Left cardiac atrium (tissue), 4 donors: Measurements from ENCODE around the gene TSC22D4. TPM values are rescaled to one million over a fixed set of nuclear protein-coding genes. Genes with fewer than 3 reads are reported as not detected.

Experiments
- ATAC-seq, 2 donors: fragments of 200-7000 bp; cut with Tn5 transposase; one replicate each; pipeline ENCODE4 v1.9.1; 2020; ENCODE audit warnings: mild to moderate bottlenecking in 2 of 2, moderate library complexity in 2 of 2
- DNase-seq: peaks from one replicate; pipeline ENCODE4 v3.0.0-alpha.2; 2020
- intact Hi-C, 2 donors: fragments of 100-400 bp; cut with DNase I; formaldehyde crosslinking; loops; one replicate each; pipeline versions ENCODE4 v1.14.1 to v1.15.1; 2022 to 2023
- total RNA-seq, 2 donors: library from RNA; stranded (reverse); fragmentation: NEBNext Ultra II Directional; extraction: Animal tissue kit (Norgen Biotek cat#: 25700); gene quantifications; one replicate each; pipeline ENCODE4 v1.2.1, GENCODE V29; 2021
- donor health status: DM: no; HTN: yes; CAD: no.
- donor health status: DM: no; HTN: yes; CAD: no; lungs with severe emphysema.
- donor health status: DM: yes; HTN: yes; CAD: no.
- donor health status: Dilated cardiomyopathy.

Gene TSC22D4
- total RNA-seq, 2 donors from 2014 or later, result 31.3 to 36.2 TPM

GRCh38 chr7:100476903-100477870, 1.8 kb downstream of the TSC22D4 start:
- intact Hi-C loops, result loop anchor here in 1 of 2 donors (5.0 kb wide), 2 partner anchors 70 to 215 kb away; partner anchors contain the start of gene GIGYF1
- ATAC-seq (no peak), DNase-seq (no peak)

GRCh38 chr7:100476101-100476780, 2.8 kb downstream of the TSC22D4 start:
- DNase-seq (no peak), ATAC-seq (no peak)
- intact Hi-C loops, result loop anchor here in 1 of 2 donors (5.0 kb wide), 2 partner anchors 71 to 216 kb away; partner anchors contain the start of gene GIGYF1

- DNase-seq (peak; percentile 58), ATAC-seq (no peak)
- intact Hi-C loops, result loop anchor here in 1 of 2 donors (5.0 kb wide), 2 partner anchors 72 to 217 kb away; partner anchors contain the start of gene GIGYF1
These were observed 3.5 kb downstream of the TSC22D4 start for GRCh38 chr7:100475549-100475948.

GRCh38 chr7:100472854-100473499, 6.0 kb downstream of the TSC22D4 start:
- intact Hi-C loops, result loop anchor here in 1 of 2 donors (5.0 kb wide), 1 partner anchor 89 kb away; no protein-coding TSS in a partner anchor
- ATAC-seq, result peak; percentile 20 to 47
- peak; percentile 73 for DNase-seq

DNA sequence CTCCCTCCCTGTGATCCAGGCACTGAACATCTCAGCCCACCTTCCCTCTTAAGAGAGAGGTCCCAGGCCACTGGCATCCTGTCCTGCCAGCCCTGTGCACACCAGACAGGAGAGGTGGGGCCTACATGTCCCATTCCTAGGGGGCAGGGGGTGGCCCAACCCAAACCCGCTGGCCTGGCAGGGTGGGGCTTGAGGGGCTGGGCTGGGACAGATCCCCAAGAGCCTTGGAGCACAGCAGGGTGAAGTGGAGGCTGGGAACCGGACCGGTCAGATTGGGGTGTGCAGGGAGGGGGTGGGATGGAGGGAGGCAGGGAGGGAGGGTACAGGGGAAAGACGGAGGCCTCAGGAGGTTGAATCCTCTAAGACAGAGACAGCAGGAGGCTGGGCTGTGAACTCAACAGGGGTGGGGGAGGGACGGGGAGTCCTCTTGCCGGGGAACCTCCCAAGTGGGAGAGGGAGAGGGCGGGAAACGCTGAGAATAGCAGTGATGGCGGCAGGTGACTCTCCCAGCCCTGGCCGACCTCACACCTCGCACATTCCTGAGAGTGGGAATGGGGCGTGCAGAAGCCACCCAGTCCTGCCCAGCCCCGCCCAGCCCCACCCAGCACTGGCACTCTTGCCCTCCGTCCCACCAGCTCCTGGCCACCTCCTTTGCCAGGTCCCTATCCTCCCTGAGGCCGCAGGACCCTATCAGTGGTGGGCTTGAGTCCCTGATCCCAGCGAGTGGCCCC, 6.7 kb downstream of the TSC22D4 start:
- ATAC-seq (no peak), DNase-seq (no peak)
- intact Hi-C loops, result loop anchor here in 1 of 2 donors (5.0 kb wide), 1 partner anchor 90 kb away; no protein-coding TSS in a partner anchor

- DNase-seq, result no peak
- intact Hi-C loops, result loop anchor here in 1 of 2 donors (5.0 kb wide), 1 partner anchor 91 kb away; no protein-coding TSS in a partner anchor
- no peak for ATAC-seq
These were observed 8.0 kb downstream of the TSC22D4 start for GRCh38 chr7:100471021-100471420.

DNA sequence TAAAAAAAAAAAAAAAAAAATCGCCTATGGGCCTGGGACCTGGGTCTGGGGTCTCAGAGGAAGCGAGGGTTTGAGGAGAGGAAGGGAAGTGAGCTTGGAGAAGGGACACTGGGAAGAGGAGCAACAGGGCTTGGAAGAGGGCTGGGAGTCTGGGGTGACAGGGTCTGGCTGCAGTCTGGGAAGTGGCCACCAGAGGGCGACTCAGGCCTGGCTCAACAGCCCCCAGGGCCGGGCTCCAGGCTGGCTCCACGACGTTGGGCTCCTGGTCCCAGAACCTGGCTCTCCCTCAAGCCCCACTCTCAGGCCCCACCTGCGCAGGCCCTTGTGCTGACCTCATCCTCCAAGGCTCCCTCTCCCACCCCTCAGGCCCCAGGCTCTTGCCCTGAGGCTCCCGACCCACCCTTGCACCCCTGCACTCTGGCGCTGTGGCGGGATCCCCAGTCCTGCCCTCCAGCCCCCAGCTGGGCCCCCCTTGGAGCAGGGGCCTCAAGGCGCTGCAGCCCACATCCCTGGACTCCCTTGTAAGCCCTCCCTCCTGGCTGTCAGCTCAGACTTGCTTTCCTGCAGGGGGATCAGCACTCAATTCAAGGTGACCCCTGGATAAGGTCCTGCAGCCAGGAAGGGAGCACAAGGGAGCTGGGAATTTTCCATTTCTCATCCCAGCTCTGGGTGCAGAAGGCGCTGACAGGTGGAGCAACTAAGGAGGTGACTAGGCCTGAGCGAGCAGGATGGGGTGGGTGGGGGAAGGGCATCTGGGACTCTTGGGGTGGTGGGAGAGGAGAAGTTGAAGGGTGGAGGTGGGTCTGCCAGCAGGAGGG, 9.6 kb downstream of the TSC22D4 start:
- peak; percentile 64 to 71 for ATAC-seq
- intact Hi-C loops, result loop anchor here (1.0 to 5.0 kb wide), 2 partner anchors 90 to 93 kb away; no protein-coding TSS in a partner anchor
- peak; percentile 89 for DNase-seq

DNA sequence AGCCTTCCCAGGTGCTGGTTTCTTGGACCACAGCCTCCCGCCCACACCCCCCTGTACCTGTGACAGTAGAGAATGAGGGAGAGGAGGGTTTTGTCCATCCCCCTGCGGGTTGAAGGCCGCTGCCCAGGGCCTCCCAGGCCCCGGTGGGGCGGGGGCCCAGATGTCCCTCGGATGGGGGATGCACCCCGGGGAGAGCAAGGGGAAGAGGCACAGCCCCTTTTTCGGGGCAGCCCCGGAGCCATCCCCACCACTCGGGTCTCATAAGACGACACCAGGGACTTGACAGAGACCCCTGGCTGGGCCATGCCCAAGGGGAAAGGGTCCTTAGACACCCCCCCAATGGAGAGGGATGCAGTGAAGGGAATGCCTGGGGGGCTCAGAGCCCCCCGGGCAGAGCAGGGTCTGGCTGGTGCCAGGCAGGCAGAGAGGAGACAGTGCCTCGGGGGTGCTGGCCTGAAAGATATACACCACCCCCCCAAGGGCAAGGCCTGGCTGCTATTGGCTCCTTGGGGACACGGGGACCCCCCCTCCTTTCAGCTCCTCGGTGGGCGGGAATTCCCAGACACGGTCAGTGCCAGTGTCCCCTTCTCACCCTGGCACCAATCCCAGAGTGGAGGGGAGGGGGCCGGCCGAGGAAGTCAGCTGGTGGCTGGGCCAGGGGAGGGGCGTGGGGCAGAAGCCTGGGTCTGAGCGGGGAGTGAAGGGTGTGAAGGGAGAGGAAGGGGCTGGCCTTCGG, 11.2 kb downstream of the TSC22D4 start:
- intact Hi-C loops, result no loop called here
- ATAC-seq (no peak), DNase-seq (no peak)

- DNase-seq (no peak), ATAC-seq (peak in 1 of 2 donors; percentile 2)
- intact Hi-C loops, result no loop called here
These were observed 12.1 kb downstream of the TSC22D4 start for GRCh38 chr7:100466653-100467605.

DNA sequence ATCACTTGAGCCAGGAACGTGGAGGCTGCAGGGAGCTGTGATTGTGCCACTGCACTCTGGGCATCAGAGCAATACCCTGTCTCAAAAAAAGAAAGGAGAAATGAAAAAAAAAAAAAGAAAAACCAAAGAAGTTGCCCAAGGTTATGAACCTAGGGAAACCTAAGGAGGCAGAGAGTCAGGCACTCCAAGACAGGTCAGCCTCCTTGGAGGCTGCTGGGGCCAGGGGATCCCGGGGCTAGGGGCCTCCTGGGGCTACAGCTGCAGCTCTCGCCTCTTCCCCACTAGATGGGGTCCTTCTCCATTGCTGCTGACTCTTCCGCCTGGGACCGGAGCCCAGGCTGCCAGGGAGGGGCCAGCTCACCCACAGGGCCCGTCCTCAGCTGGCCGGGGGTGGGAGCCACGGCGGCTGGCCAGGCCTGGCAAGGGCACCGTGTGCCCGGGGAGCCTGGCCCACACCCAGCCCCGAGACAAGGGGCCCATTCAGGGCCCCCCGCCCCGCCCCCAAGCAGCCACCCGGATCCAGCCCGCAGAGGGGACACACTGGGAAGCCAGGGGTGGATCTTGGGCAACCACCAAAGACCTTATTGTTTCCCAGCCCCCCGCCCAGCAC, 13.2 kb downstream of the TSC22D4 start:
- peak; percentile 88 to 89 for ATAC-seq
- DNase-seq, result peak; percentile 80
- intact Hi-C loops, result no loop called here

DNA sequence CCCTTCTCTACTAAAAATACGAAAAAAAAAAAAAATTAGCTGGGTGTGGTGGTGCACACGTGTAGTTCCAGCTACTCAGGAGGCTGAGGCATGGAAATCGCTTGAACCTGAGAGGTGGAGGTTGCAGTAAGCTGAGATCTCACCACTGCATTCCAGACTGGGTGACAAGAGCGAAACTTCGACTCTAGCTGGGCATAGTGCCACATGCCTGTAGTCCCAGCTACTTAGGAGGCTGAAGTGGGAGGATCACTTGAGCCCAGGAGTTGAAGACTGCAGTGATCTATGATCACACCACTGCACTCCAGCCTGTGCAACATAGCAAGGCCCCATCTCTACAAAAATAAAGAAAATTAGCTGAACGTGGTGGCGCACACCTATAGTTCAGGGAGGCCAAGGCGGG, 13.7 kb downstream of the TSC22D4 start:
- intact Hi-C loops, result no loop called here
- no peak for ATAC-seq
- DNase-seq, result no peak

DNA sequence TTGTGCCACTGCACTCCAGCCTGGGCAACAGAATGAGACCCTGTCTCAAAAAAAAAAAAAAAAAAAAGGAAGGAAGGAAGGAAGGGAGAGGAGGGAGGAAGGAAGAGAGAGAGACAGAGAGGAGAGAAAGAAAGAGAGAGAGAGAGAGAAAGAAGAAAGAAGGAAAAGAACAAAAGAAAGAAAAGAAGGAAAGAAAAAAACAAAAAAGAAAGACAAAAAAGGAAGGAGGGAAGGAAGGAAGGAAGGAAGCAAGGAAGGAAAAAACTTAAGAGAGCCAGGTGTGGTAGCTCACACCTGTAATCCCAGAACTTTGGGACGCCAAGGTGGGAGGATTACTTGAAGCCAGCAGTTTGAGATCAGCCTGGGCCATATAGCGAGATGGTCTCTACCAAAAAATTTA, 14.2 kb downstream of the TSC22D4 start:
- intact Hi-C loops, result no loop called here
- ATAC-seq (no peak), DNase-seq (no peak)

DNA sequence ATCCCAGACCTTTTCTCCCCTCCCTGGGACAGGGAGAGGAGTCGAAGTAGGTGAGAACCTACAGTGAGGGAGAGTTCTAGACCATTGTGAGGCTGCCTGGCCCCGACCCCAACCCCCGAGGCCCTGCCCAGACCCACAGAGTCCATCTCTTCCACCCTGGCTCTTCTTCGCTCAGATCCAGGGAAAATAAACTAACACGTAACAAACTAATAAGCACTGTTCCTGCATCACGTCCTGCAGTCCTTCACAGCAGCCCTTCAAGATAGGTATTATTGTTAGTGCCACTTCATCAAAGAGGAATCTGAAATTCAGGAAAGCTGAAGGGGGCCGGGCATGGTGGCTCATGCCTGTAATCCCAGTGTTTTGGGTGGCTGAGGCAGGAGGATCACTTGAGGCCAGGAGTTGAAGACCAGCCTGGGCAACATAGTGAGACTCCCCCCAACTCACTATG, 14.8 kb downstream of the TSC22D4 start, which contains the start of gene SPACDR:
TSS of gene SPACDR (minus strand) at position 51 of the 451 bp plus-strand sequence. CDS start 235 bp downstream, outside the sequence.
- no peak for ATAC-seq
- DNase-seq, result no peak
- intact Hi-C loops, result no loop called here

DNA sequence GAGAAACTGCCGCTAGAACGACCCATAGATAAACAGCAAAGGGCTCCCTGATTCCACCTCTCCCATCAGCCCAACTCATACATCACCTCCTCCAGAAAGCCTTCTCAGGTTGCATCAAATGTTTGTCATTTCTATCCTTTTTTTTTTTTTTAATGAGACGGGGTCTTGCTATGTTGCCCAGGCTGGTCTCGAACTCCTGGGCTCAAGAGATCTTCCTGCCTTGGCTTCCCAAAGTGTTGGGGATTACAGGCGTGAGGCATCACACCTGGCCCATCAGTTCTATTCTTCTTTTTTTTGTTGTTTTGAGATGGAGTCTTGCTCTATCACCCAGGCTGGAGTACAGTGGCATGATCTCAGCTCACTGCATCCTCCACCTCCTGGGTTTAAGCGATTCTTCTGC, 22.0 kb downstream of the TSC22D4 start:
- no peak for DNase-seq
- intact Hi-C loops, result no loop called here
- no peak for ATAC-seq

GRCh38 chr7:100456562-100456961, 22.5 kb downstream of the TSC22D4 start:
- intact Hi-C loops, result no loop called here
- DNase-seq (no peak), ATAC-seq (no peak)
